Measurements from ENCODE around the gene USP9X.
"Not testable (repeated sequence)": the region's sequence is repeated elsewhere in the genome, so short reads cannot be mapped to it uniquely, and the experiment has no call there.

The USP9X gene

DNA sequence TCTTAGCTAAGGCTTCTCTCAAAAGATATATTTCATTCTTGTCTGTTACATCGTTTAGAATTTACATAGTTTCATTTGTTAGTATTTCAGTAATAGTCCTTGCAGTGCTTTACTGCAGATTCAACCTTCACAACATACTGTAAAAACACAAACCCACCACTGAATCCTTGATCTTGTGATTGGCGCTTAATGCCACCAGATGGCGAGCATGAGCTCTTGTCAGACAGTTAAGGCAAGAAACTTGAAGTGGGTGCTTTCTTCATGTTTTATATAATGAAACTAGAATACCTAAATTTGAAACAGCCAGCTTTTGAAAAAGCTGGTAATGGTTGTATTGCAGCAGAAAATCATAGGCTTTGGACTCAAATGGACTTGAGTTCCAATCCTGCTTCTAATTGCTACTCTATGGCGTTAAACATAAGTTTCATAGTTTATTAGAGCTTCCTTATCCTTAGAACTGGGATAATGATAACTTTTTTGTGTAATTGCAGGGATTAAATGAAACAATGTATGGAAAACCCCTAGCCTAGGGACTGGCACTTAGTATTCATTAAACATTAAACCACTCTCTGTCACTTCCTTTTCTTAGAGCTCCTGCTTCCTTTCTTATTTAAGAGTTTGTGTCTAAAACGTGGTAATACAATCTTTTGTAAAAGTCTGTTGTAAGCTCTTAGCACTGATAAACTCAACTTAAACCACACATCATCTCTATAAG lies 95.1 kb downstream of the USP9X start:
- peaks cover 49% of the 10 kb centered on the region for H3K36me3 Mint-ChIP-seq (ENCODE audit: low read depth)
- TF ChIP-seq, protein P1, sequence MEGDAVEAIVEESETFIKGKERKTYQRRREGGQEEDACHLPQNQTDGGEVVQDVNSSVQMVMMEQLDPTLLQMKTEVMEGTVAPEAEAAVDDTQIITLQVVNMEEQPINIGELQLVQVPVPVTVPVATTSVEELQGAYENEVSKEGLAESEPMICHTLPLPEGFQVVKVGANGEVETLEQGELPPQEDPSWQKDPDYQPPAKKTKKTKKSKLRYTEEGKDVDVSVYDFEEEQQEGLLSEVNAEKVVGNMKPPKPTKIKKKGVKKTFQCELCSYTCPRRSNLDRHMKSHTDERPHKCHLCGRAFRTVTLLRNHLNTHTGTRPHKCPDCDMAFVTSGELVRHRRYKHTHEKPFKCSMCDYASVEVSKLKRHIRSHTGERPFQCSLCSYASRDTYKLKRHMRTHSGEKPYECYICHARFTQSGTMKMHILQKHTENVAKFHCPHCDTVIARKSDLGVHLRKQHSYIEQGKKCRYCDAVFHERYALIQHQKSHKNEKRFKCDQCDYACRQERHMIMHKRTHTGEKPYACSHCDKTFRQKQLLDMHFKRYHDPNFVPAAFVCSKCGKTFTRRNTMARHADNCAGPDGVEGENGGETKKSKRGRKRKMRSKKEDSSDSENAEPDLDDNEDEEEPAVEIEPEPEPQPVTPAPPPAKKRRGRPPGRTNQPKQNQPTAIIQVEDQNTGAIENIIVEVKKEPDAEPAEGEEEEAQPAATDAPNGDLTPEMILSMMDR (IDR thresholded peaks at IDR 0.05; ENCODE audit: unreplicated experiment in 3 of 3), result peak; percentile 58 to 64 (median 62)

DNA sequence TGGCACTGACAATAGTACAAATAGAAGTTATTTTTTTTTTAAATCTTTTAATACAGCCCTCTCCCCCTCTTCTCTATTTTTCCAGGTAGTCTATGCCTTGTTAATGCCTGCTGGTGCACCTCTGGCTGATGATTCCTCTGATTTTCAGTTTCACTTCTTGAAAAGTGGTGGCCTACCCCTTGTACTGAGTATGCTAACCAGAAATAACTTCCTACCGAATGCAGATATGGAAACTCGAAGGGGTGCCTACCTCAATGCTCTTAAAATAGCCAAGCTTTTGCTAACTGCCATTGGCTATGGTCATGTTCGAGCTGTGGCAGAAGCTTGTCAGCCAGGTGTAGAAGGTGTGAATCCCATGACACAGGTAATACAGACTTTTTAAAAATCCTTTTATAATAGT lies 99.1 kb downstream of the USP9X start:
- Mint-ChIP-seq H3K36me3 (ENCODE audit: low read depth) (peaks cover 40% of the 10 kb centered on the region), H3K4me3 (no peak overlapping the region), H3K4me1 (peaks cover 4% of the 10 kb centered on the region), H3K9me3 (no peaks in the 10 kb centered on the region), H3K27ac (no peak overlapping the region), H3K27me3 (ENCODE audit: low read depth) (no peaks in the 10 kb centered on the region)
- TF ChIP-seq, protein P1 (IDR thresholded peaks at IDR 0.05; ENCODE audit: unreplicated experiment in 3 of 3), result no peak

More for the DNA sequence above, 95.1 kb downstream of the USP9X start:
- Mint-ChIP-seq H3K27ac (peak overlapping the region in 1 of 3 experiments; percentile 70), H3K27me3 (ENCODE audit: low read depth) (no peaks in the 10 kb centered on the region), H3K4me1 (peaks cover 4% of the 10 kb centered on the region), H3K4me3 (no peak overlapping the region), H3K9me3 (no peaks in the 10 kb centered on the region)

- not testable (repeated sequence) for H3K27me3 Mint-ChIP-seq (ENCODE audit: low read depth); H3K9me3 Mint-ChIP-seq; H3K27ac Mint-ChIP-seq; H3K4me3 Mint-ChIP-seq; H3K4me1 Mint-ChIP-seq
- H3K36me3 Mint-ChIP-seq (ENCODE audit: low read depth), result peaks cover 52% of the 10 kb centered on the region
These were observed 101.7 kb downstream of the USP9X start for GRCh38 chrX:41186946-41187345.

GRCh38 chrX:41189156-41189555 lies 103.9 kb downstream of the USP9X start:
- TF ChIP-seq, protein P1 (IDR thresholded peaks at IDR 0.05; ENCODE audit: unreplicated experiment in 3 of 3), result no peak
- Mint-ChIP-seq H3K4me1 (no peaks in the 10 kb centered on the region), H3K27me3 (ENCODE audit: low read depth) (no peaks in the 10 kb centered on the region), H3K9me3 (peaks cover 5% of the 10 kb centered on the region), H3K27ac (no peak overlapping the region), H3K4me3 (no peak overlapping the region), H3K36me3 (ENCODE audit: low read depth) (peaks cover 57% of the 10 kb centered on the region)

GRCh38 chrX:41192880-41193279 lies 107.6 kb downstream of the USP9X start:
- Mint-ChIP-seq H3K27ac (peak overlapping the region in 1 of 3 experiments; percentile 70), H3K27me3 (ENCODE audit: low read depth) (no peaks in the 10 kb centered on the region), H3K9me3 (peaks cover 5% of the 10 kb centered on the region), H3K36me3 (ENCODE audit: low read depth) (peaks cover 46% of the 10 kb centered on the region), H3K4me1 (no peaks in the 10 kb centered on the region), H3K4me3 (no peak overlapping the region)
- TF ChIP-seq, protein P1 (IDR thresholded peaks at IDR 0.05; ENCODE audit: unreplicated experiment in 3 of 3), result no peak

GRCh38 chrX:41198410-41198809 lies 113.2 kb downstream of the USP9X start:
- no peak overlapping the region for H3K4me3 Mint-ChIP-seq
- no peaks in the 10 kb centered on the region for H3K4me1 Mint-ChIP-seq
- peaks cover 38% of the 10 kb centered on the region for H3K36me3 Mint-ChIP-seq (ENCODE audit: low read depth)
- no peaks in the 10 kb centered on the region for H3K27me3 Mint-ChIP-seq (ENCODE audit: low read depth)
- H3K27ac Mint-ChIP-seq, result no peak overlapping the region
- no peaks in the 10 kb centered on the region for H3K9me3 Mint-ChIP-seq
- TF ChIP-seq, protein P1 (IDR thresholded peaks at IDR 0.05; ENCODE audit: unreplicated experiment in 3 of 3), result no peak
